VCaP (cell line): Measurements from ENCODE around the gene SLC35C1.

Source experiments
- H3K27ac ChIP-seq: fragments of 450-650 bp; 2 replicates; pipeline ENCODE4 v1.5.1; 2017
- TF ChIP-seq, protein P1 (sequence below): fragments of 450-650 bp; conservative IDR thresholded peaks from 2 replicates; pipeline ENCODE4 v1.5.1; 2017; ENCODE audit warnings: mild to moderate bottlenecking, moderate library complexity

The SLC35C1 gene

DNA sequence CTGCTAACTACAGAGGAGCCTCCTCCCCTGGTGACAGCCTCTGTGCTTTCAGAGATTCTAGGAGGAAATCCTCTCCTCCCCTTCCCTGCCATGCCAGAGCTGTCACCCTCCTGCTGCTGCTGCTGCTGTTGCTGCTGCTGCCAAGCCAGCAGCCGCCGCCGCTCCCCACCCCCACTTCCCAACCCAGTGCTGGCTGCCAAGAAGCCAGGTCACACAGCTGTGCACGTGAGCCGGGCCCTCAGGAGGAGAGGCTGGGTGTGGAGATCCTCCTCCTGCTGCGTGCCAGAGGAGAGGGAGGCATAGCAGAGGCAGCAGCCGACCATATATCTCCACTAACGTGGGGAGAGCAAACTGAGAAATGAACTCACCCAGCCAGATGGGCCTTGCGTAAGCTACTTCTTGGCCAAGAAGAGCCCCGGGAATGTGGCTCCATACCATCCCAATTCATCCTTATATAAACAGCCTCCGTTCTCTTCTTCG, 54.8 kb downstream of the SLC35C1 start:
- TF ChIP-seq, protein P1, sequence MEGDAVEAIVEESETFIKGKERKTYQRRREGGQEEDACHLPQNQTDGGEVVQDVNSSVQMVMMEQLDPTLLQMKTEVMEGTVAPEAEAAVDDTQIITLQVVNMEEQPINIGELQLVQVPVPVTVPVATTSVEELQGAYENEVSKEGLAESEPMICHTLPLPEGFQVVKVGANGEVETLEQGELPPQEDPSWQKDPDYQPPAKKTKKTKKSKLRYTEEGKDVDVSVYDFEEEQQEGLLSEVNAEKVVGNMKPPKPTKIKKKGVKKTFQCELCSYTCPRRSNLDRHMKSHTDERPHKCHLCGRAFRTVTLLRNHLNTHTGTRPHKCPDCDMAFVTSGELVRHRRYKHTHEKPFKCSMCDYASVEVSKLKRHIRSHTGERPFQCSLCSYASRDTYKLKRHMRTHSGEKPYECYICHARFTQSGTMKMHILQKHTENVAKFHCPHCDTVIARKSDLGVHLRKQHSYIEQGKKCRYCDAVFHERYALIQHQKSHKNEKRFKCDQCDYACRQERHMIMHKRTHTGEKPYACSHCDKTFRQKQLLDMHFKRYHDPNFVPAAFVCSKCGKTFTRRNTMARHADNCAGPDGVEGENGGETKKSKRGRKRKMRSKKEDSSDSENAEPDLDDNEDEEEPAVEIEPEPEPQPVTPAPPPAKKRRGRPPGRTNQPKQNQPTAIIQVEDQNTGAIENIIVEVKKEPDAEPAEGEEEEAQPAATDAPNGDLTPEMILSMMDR: no peak
- H3K27ac ChIP-seq: peak overlapping the region; percentile 50

DNA sequence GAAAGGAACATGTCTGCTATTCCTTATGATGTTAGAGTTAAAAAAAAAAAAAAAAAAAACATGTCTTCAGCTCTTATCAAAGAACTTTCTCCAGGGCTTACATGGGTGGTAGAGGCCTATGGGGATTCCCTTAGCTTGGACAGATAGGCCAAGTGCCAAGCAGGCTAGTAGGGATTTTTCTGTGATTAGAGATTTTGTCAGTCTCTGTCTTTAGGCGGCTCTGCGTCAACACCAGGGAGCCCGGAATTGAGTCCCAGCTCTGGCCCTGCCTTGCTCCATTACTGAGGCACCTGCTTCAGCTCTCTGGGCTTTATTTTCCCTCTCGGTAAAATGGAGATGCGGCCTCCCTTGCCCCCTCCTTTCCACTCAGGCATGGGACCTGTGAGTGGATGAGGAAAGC, 55.4 kb downstream of the SLC35C1 start:
- peak overlapping the region; percentile 50 for H3K27ac ChIP-seq
- TF ChIP-seq, protein P1: no peak

DNA sequence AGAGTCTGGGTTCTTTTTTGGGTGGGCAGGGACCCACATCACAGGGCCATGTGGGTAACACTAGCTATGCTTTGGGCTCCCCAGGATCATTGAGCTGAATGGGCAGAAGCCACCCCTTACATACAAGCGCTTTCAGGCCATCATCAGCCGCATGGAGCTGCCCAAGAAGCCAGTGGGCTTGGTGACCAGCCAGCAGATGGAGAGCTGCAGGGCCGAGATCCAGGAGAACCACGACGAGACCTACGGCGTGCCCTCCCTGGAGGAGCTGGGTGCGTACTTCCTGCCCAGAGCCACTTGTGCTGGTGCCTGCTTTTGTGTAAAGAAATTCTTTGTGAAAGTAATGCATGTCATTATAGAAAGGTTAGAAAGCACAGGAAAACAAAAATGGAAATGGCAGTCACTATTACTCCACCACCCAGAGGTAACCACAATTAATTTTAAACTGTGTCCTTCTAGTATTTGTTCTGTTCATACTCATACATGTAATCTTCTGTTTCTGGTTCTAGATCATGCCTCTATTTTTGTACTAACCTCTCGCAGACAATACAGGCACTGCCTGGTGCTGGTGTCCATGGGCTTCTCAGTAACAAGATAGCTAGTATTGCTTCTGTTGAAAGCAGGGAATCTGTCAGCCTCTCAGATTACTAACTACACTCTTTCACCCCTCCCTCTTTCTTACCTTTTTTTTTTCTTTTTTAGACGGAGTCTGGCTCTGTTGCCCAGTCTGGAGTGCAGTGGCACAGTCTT, 56.0 kb downstream of the SLC35C1 start:
- no peak overlapping the region for H3K27ac ChIP-seq
- TF ChIP-seq, protein P1: no peak
